Germinal center (tissue), 1 donor: ENCODE measurements around the gene TIMP3.

Source experiments
- DNase-seq: peaks from one replicate; pipeline ENCODE4 v3.0.0; 2012; ENCODE audit warnings: mixed read lengths, low spot score

Gene TIMP3

DNA sequence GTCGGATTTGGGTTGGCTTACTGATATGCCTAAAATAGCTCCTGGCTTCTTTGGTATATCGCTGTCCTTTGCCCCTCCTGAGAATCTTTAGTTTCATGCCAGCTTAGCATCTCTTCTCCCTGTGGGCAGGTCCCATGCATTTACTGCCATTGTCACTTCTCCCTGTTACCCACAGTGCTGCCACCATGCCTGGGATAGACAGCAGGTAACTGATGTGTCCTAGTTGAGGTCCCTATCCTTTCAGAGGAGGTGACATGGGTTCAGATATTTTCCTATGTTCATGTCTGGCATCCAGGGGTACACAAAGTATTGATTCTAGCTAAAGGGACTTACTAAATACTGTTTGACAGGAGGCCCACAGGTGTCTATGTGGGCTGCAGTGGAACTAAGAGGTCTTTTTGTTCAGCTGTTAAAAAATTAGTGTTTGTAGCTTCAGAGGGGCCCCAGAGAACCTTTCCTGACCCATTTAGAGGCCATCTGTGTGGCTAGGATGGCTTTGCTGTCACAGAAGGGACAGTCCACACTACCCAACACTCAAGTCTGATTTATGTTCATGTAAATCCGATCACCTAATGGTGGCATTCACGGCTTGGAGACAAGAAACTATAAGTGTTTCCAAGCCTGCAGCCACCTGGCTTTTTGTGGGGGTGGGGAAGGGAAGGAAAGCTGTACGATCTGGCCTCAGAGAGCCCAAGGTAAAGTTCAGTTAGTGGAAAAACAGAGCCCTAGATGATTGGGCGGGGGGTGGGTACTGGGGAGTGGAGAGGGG, 8.5 kb downstream of the TIMP3 start:
- no peak for DNase-seq

DNA sequence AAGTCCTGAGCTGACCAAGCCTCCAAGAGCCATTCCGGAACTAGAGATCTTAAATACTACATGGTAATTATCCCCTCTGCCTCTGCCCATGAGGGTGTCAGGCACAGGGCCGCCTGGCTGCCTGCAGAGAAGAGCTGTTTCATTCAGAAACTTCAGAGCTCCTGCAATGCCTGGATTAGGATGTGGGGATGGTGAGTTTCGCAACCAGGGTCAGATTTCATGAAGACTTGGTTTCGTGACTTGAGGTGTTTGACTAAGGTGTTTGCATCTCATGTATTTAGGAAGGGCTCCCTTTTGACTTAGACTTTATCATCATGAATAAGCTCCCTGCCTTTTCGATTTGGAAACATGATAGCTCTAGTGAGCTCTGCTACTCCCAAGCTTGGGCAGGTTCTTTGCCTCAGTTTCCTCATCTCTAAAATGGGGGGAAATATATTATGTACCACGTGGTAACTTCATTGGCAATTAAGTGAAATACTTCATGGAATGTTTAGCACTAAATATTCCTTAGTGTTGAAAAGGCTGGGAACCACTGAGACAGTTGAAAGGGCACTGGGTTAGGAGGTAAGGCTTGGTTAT, 9.1 kb downstream of the TIMP3 start:
- DNase-seq = no peak

DNA sequence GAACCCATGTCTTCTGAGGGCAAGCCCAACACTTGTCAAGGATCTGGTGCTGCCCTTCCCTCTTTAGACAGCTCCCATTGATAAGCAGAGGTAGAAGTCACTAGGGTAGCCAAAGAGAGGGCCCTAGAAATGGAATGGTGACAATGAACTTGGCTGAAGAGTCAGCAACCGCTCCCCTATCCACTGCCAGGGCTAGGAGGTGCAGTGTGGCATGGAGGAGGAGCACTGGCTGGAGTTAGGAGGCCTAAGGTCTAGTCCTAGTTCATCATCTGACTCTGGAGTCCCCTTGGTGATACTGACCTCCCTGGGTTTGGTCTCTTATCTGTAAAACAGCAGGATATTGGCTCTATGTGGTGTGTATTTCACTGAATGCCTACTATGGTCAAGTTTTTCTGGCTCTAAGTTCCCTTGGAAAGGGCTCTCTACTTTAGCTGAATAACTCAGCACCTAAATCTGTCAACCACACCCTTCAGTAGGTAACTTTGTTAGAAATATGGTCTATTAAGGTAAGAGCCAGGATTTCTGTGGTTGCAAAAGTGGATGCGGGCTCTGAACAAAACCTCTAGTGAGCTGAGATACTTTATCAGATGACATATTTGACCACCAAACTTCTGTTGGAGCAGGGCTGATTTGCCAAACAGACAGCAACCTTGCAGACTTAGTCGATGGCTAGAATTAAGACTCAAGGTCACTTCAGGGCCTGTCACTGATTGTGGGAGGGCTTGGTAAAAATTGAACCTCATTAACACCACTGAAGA, 10.5 kb downstream of the TIMP3 start:
- DNase-seq = no peak

GRCh38 chr22:32814285-32814860, 12.9 kb downstream of the TIMP3 start:
- no peak for DNase-seq

- no peak for DNase-seq
Observed at GRCh38 chr22:32815059-32815458, 13.6 kb downstream of the TIMP3 start.

GRCh38 chr22:32815943-32816342, 14.4 kb downstream of the TIMP3 start:
- DNase-seq = no peak

- DNase-seq = no peak
Observed at GRCh38 chr22:32817137-32817730, 15.7 kb downstream of the TIMP3 start.

GRCh38 chr22:32818446-32819115, 17.1 kb downstream of the TIMP3 start:
- no peak for DNase-seq

DNA sequence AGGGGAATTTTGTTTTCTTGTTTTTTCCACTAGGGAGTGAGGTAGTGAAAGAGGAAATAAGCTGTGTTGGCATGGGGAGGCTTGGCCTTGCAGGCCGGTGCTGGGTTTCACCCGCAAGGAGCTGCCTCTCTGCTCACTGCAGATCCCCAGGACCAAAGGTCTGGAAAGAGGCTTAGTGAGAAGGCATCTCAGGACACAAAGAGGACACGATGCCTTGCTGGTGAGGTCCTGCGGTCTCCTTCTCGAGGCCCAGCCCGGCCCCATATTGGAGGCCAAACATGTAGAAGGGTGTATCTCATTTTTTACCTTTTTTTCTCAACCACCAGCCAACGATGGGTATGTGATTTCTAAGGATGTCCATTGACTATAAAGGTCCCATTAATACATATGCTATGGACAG, 17.6 kb downstream of the TIMP3 start:
- DNase-seq = no peak

GRCh38 chr22:32820131-32821119, 18.9 kb downstream of the TIMP3 start:
- DNase-seq = no peak

GRCh38 chr22:32822179-32822877, 20.8 kb downstream of the TIMP3 start:
- DNase-seq = no peak

DNA sequence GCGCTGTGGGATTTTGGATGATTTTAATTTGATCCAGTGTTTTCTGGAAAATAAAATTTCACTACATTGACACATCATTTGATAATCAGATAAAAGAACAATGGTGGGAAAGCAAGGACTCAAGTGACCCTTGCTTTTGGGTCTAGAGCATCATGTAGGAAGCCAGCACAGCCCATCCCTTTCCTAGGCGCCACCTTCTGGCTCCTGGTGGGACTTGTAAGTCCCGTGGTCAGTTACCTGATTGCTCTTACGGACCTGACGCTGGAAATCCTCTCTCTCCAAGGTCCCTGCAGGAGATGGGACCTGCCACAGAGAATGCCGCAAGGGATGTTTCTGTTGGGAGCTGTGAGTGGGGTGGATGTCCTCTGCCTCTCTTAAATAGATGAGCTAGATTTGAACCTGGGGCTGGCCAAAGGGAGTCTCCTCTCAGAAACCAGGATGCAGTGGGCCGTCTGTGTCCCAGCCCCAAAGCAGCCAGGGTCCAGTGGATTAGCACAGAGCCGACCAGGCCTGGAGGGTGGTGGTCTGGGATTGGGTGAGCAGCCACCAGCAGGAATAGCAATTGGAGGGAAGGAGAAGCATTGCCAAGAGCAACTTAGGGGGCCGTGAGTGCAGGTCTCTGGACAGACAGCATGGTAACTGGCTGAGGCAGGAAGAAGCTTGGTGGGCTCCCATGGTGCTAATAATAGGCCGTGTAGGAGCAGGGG, 21.7 kb downstream of the TIMP3 start:
- DNase-seq = no peak

DNA sequence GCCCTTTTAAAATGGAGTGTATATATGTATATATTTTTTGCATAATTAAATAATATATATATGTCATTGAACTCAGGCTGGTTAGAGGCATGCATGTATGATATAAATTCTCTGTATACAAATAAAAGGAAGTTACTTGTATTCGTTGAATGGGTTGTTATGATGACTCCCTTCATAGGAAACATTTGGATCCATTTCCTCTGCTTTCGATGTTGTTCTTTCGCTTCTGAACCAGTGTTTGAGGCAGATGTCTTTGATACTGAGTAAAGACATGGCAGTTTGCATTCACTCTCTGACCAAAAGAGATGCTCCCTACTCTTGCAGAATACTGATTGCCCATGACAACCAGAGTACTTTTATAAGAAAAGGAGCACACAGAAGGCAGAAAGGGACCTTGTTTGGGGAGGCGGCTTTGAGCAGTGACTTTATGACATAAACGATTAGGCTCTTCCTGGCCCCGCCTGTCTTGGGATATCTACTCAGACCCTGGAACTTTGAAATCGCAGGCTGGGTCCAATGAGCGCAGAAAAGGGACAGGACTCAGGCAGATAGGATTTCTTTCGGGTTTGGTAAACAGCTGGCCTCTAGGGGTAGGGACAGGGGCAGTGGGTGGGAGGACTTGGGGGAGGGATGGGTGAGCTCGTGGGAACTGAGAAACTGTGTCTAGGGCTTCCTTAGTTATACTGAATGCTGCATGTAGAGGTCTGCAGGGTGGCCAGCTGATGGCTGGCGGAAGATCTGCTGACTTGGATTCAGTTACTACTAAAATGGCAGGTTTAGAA, 23.2 kb downstream of the TIMP3 start:
- no peak for DNase-seq

GRCh38 chr22:32826537-32826936, 25.0 kb downstream of the TIMP3 start:
- DNase-seq = no peak

GRCh38 chr22:32827049-32827602, 25.6 kb downstream of the TIMP3 start:
- DNase-seq = no peak

GRCh38 chr22:32828150-32828549, 26.6 kb downstream of the TIMP3 start:
- DNase-seq = no peak

DNA sequence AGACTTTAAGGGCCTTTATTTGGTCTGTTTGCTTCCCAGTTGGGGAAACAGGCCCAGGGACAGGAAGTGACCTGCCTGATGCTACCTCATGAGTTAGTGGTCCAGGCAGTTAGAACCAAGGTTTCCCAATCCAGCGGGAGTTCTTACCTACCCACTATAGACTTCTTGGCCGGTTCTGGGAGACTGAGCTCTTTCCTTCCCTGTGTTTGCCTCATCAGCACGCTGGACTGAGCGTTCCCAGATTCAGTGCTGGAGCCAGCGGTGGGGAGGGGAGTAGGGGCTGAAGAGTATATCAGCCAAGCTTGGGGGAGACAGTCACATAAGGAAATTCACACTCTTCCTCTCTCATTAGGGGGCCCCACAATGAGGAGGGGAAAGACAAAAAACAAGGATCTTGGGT, 27.1 kb downstream of the TIMP3 start:
- no peak for DNase-seq

- no peak for DNase-seq
Observed at GRCh38 chr22:32829451-32829851, 27.9 kb downstream of the TIMP3 start.
